HEK293 (cell line): ENCODE data around the gene NUB1.

ENCODE experiments used
- CTCF ChIA-PET: fragments of 350-600 bp; formaldehyde crosslinking; extraction: SDS; loops from one replicate; lab custom pipeline; 2021; ENCODE audit warnings: antibody characterized with exemption; lab: Yijun Ruan, JAX
- POLR2A ChIA-PET: fragments of 300-600 bp; formaldehyde crosslinking; extraction: SDS; loops from one replicate; lab custom pipeline; 2020; ENCODE audit warnings: antibody characterized with exemption, inconsistent platforms; lab: Yijun Ruan, JAX
- H3K27ac ChIP-seq: fragments of 200-500 bp; sonication (Bioruptor generic); 2 replicates; pipeline ENCODE4 v1.5.1; 2014; ENCODE audit warnings: low read depth, low read length, control low read depth, inconsistent platforms; ENCODE audit errors: extremely low read depth
- H3K36me3 ChIP-seq, 2 experiments: fragments of 200-500 bp in 1 of 2; sonication (Bioruptor generic) in 1 of 2; 1 replicate in 1 of 2; 2 replicates in 1 of 2; pipeline ENCODE4 v1.5.1; 2014 to 2017; ENCODE audit warnings: inconsistent platforms in 2 of 2, low read length in 2 of 2; ENCODE audit not compliant: control insufficient read depth in 2 of 2, insufficient read depth in 1 of 2
- H3K4me1 ChIP-seq: fragments of 200-500 bp; sonication (Bioruptor generic); 2 replicates; pipeline ENCODE4 v1.5.1; 2014; ENCODE audit warnings: mild to moderate bottlenecking, low read length, inconsistent platforms; ENCODE audit not compliant: control insufficient read depth, insufficient read depth
- H3K4me3 ChIP-seq: 2 replicates; pipeline ENCODE4 v1.5.1; 2011; ENCODE audit warnings: low read depth, mild to moderate bottlenecking, control low read depth, low read length, moderate library complexity
- H3K9me3 ChIP-seq: fragments of 200-500 bp; sonication (Bioruptor generic); 2 replicates; pipeline ENCODE4 v1.5.1; 2014; ENCODE audit warnings: low read depth, low read length, inconsistent platforms; ENCODE audit not compliant: control insufficient read depth, insufficient read depth
- GLIS1 ChIP-seq: fragments of 450-650 bp; formaldehyde crosslinking; IDR thresholded peaks from 2 replicates; pipeline ENCODE4 v1.5.1; 2016; ENCODE audit warnings: missing biosample characterization, missing genetic modification characterization
- KLF8 ChIP-seq: fragments of 450-650 bp; formaldehyde crosslinking; IDR thresholded peaks from 2 replicates; pipeline ENCODE4 v1.5.1; 2016; ENCODE audit warnings: missing biosample characterization, missing genetic modification characterization
- REPIN1 ChIP-seq: fragments of 450-650 bp; formaldehyde crosslinking; IDR thresholded peaks from 2 replicates; pipeline ENCODE4 v1.5.1; 2017; ENCODE audit warnings: missing biosample characterization, missing genetic modification characterization, low read depth
- TCF7L2 ChIP-seq: IDR thresholded peaks from 2 replicates; pipeline ENCODE4 v1.6.1; 2011; ENCODE audit warnings: low read depth, mild to moderate bottlenecking, inconsistent platforms, low read length, moderate library complexity, borderline replicate concordance
- ZBTB21 ChIP-seq: fragments of 450-650 bp; formaldehyde crosslinking; IDR thresholded peaks from 2 replicates; pipeline ENCODE4 v1.5.1; 2017; ENCODE audit warnings: missing biosample characterization, missing genetic modification characterization
- ZEB2 ChIP-seq: fragments of 450-650 bp; formaldehyde crosslinking; IDR thresholded peaks from 2 replicates; pipeline ENCODE4 v1.5.1; 2016; ENCODE audit warnings: missing biosample characterization, missing genetic modification characterization
- ZFHX2 ChIP-seq: fragments of 450-650 bp; formaldehyde crosslinking; conservative IDR thresholded peaks from 2 replicates; pipeline ENCODE4 v1.5.1; 2016; ENCODE audit warnings: missing biosample characterization, missing genetic modification characterization
- ZIC2 ChIP-seq: fragments of 450-650 bp; formaldehyde crosslinking; IDR thresholded peaks from 2 replicates; pipeline ENCODE4 v1.5.1; 2016; ENCODE audit warnings: missing biosample characterization, missing genetic modification characterization
- ZNF169 ChIP-seq: fragments of 450-650 bp; formaldehyde crosslinking; IDR thresholded peaks from 2 replicates; pipeline ENCODE4 v1.5.1; 2016; ENCODE audit warnings: missing biosample characterization, missing genetic modification characterization
- ZNF174 ChIP-seq: fragments of 450-650 bp; formaldehyde crosslinking; IDR thresholded peaks from 2 replicates; pipeline ENCODE4 v1.5.0; 2017; ENCODE audit warnings: missing biosample characterization, mild to moderate bottlenecking, missing genetic modification characterization
- ZNF184 ChIP-seq: fragments of 450-650 bp; IDR thresholded peaks from 2 replicates; pipeline ENCODE4 v1.5.1; 2018; ENCODE audit warnings: missing biosample characterization, mild to moderate bottlenecking, missing genetic modification characterization
- ZNF2 ChIP-seq: fragments of 450-650 bp; formaldehyde crosslinking; IDR thresholded peaks from 2 replicates; pipeline ENCODE4 v1.5.1; 2016; ENCODE audit warnings: missing biosample characterization, missing genetic modification characterization
- ZNF221 ChIP-seq: fragments of 450-650 bp; formaldehyde crosslinking; IDR thresholded peaks from 2 replicates; pipeline ENCODE4 v1.5.1; 2017; ENCODE audit warnings: missing biosample characterization, missing genetic modification characterization, borderline replicate concordance
- ZNF529 ChIP-seq: fragments of 450-650 bp; formaldehyde crosslinking; IDR thresholded peaks from 2 replicates; pipeline ENCODE4 v1.5.1; 2017; ENCODE audit warnings: missing genetic modification characterization, missing biosample characterization; ENCODE audit not compliant: insufficient replicate concordance
- ZNF561 ChIP-seq: fragments of 450-650 bp; IDR thresholded peaks from 2 replicates; pipeline ENCODE4 v1.5.1; 2018; ENCODE audit warnings: missing biosample characterization, missing genetic modification characterization, borderline replicate concordance
- ZNF624 ChIP-seq: fragments of 450-650 bp; formaldehyde crosslinking; IDR thresholded peaks from 2 replicates; pipeline ENCODE4 v1.5.1; 2017; ENCODE audit warnings: missing biosample characterization, missing genetic modification characterization
- ZNF629 ChIP-seq: fragments of 450-650 bp; formaldehyde crosslinking; IDR thresholded peaks from 2 replicates; pipeline ENCODE4 v1.5.1; 2017; ENCODE audit warnings: missing biosample characterization, missing genetic modification characterization
- ZNF654 ChIP-seq: fragments of 450-650 bp; formaldehyde crosslinking; IDR thresholded peaks from 2 replicates; pipeline ENCODE4 v1.5.1; 2016; ENCODE audit warnings: low read depth, missing biosample characterization, missing genetic modification characterization
- ZNF677 ChIP-seq: fragments of 450-650 bp; IDR thresholded peaks from 2 replicates; pipeline ENCODE4 v1.5.0; 2018; ENCODE audit warnings: missing biosample characterization, mild to moderate bottlenecking, missing genetic modification characterization, moderate library complexity
- ZNF768 ChIP-seq: fragments of 450-650 bp; formaldehyde crosslinking; IDR thresholded peaks from 2 replicates; pipeline ENCODE4 v1.5.1; 2018; ENCODE audit warnings: missing biosample characterization, mild to moderate bottlenecking, missing genetic modification characterization
- TF ChIP-seq, protein P1 (sequence below): fragments of 450-650 bp; formaldehyde crosslinking; IDR thresholded peaks from 2 replicates; pipeline ENCODE4 v1.5.1; 2017; ENCODE audit warnings: missing biosample characterization, missing genetic modification characterization
- TF ChIP-seq, protein P2 (sequence below): fragments of 450-650 bp; formaldehyde crosslinking; IDR thresholded peaks from 2 replicates; pipeline ENCODE4 v1.5.1; 2016; ENCODE audit warnings: missing biosample characterization, missing genetic modification characterization
- TF ChIP-seq, protein P3 (sequence below): fragments of 450-650 bp; formaldehyde crosslinking; IDR thresholded peaks from 2 replicates; pipeline ENCODE4 v1.5.1; 2016; ENCODE audit warnings: missing biosample characterization, missing genetic modification characterization

The NUB1 gene

DNA sequence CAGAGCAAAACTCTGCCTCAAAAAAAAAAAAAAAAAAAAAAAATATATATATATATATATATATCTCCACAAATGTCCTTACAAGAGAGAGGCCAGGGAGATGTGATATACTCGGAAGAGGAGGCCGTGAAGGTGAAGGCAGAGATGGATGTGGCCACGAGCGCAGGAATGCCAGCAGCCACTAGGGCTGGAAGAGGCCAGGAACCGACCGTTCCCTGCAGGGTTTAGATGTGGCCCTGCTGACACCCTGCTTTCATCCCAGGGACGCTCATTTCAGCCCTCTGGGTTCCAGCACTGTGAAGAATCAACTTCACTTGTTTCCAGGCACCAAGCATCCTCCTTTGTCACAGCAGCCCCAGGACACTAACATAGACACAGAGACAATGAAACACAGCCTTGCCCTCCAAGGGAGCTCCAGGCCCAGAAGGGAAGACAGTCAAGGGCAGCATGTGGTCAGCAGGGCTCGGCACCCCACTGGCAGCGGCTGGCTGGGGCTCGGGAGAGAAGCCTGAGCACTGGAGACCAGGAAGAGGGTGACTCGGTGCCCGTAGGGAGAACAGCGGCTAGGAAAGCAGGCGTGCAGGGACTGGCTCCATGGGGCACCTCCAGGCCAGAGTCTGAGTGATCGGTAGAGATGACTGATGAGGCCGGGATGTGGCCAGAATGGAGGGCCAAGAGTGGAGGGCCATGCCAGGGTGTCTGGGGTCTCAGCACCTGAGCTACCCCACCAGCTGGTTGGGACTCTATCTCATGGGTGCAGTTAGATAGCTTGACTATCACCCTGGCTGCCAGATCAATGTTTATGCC is 60.6 kb downstream of the NUB1 start:
- H3K36me3 ChIP-seq = no peaks in the 10 kb centered on the region
- H3K9me3 ChIP-seq = no peaks in the 10 kb centered on the region
- no peak overlapping the region for H3K4me3 ChIP-seq
- ChIA-PET POLR2A (no interaction called here), CTCF (no interaction called here)
- no peak overlapping the region for H3K27ac ChIP-seq
- TF ChIP-seq ZIC2 (tag by site-specific recombination) (peak; percentile 46), ZNF768 (tag by site-specific recombination) (0 out of 2 replicates have a peak, but pooled peaks have one; percentile 15), GLIS1 (tag by site-specific recombination) (no peak)
- no peaks in the 10 kb centered on the region for H3K4me1 ChIP-seq

DNA sequence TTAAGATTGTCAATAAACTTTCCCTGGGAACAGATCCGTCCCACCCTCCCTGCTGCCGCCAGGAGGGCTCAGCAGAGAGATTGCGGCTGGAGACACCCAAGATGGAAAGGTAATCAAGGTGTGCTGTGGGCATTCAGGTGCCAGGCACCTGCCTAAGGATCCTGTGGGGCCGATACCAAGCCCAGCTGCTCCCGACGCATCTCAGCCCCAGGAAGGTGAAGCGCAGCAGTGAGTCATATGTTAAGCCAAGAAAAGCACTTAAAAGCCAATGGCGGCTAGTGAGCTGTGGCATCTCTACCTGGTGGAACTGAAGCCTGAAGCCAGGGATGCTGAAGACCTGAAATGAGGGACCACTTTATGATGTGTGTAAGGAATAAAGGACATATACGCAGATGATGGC is 62.2 kb downstream of the NUB1 start:
- H3K4me1 ChIP-seq = no peaks in the 10 kb centered on the region
- H3K9me3 ChIP-seq = no peaks in the 10 kb centered on the region
- no peak overlapping the region for H3K27ac ChIP-seq
- H3K4me3 ChIP-seq = no peak overlapping the region
- POLR2A ChIA-PET = no interaction called here
- CTCF ChIA-PET = no interaction called here
- TF ChIP-seq ZBTB21 (tag by site-specific recombination) = no peak
- TF ChIP-seq ZNF221 (tag by site-specific recombination) = no peak
- no peak for TF ChIP-seq ZNF561 (tag by site-specific recombination)
- no peak for TF ChIP-seq ZNF2
- no peak for TF ChIP-seq ZNF624 (tag by site-specific recombination)
- TF ChIP-seq ZNF629 (tag by site-specific recombination) = no peak
- no peak for TF ChIP-seq ZNF169 (tag by site-specific recombination)
- TF ChIP-seq TCF7L2 = no peak
- TF ChIP-seq ZNF529 (tag by site-specific recombination) = no peak
- TF ChIP-seq, protein P1, sequence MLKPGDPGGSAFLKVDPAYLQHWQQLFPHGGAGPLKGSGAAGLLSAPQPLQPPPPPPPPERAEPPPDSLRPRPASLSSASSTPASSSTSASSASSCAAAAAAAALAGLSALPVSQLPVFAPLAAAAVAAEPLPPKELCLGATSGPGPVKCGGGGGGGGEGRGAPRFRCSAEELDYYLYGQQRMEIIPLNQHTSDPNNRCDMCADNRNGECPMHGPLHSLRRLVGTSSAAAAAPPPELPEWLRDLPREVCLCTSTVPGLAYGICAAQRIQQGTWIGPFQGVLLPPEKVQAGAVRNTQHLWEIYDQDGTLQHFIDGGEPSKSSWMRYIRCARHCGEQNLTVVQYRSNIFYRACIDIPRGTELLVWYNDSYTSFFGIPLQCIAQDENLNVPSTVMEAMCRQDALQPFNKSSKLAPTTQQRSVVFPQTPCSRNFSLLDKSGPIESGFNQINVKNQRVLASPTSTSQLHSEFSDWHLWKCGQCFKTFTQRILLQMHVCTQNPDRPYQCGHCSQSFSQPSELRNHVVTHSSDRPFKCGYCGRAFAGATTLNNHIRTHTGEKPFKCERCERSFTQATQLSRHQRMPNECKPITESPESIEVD (tag by site-specific recombination) = no peak
- no peak for TF ChIP-seq ZNF677 (tag by site-specific recombination)
- no peak for TF ChIP-seq ZNF184 (tag by site-specific recombination)
- TF ChIP-seq, protein P2, sequence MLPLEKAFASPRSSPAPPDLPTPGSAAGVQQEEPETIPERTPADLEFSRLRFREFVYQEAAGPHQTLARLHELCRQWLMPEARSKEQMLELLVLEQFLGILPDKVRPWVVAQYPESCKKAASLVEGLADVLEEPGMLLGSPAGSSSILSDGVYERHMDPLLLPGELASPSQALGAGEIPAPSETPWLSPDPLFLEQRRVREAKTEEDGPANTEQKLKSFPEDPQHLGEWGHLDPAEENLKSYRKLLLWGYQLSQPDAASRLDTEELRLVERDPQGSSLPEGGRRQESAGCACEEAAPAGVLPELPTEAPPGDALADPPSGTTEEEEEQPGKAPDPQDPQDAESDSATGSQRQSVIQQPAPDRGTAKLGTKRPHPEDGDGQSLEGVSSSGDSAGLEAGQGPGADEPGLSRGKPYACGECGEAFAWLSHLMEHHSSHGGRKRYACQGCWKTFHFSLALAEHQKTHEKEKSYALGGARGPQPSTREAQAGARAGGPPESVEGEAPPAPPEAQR (tag by site-specific recombination) = no peak
- TF ChIP-seq, protein P3, sequence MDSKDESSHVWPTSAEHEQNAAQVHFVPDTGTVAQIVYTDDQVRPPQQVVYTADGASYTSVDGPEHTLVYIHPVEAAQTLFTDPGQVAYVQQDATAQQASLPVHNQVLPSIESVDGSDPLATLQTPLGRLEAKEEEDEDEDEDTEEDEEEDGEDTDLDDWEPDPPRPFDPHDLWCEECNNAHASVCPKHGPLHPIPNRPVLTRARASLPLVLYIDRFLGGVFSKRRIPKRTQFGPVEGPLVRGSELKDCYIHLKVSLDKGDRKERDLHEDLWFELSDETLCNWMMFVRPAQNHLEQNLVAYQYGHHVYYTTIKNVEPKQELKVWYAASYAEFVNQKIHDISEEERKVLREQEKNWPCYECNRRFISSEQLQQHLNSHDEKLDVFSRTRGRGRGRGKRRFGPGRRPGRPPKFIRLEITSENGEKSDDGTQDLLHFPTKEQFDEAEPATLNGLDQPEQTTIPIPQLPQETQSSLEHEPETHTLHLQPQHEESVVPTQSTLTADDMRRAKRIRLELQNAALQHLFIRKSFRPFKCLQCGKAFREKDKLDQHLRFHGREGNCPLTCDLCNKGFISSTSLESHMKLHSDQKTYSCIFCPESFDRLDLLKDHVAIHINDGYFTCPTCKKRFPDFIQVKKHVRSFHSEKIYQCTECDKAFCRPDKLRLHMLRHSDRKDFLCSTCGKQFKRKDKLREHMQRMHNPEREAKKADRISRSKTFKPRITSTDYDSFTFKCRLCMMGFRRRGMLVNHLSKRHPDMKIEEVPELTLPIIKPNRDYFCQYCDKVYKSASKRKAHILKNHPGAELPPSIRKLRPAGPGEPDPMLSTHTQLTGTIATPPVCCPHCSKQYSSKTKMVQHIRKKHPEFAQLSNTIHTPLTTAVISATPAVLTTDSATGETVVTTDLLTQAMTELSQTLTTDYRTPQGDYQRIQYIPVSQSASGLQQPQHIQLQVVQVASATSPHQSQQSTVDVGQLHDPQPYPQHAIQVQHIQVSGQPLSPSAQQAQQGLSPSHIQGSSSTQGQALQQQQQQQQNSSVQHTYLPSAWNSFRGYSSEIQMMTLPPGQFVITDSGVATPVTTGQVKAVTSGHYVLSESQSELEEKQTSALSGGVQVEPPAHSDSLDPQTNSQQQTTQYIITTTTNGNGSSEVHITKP (tag by site-specific recombination) = no peak
- TF ChIP-seq ZFHX2 (tag by site-specific recombination) = no peak
- no peak for TF ChIP-seq ZNF174 (tag by site-specific recombination)
- no peak for TF ChIP-seq ZEB2 (tag by site-specific recombination)
- TF ChIP-seq KLF8 (tag by site-specific recombination) = no peak
- TF ChIP-seq REPIN1 (tag by site-specific recombination) = no peak
- TF ChIP-seq ZNF654 (tag by site-specific recombination) = no peak
- no peaks in the 10 kb centered on the region for H3K36me3 ChIP-seq
